GM12864 (cell line): Measurements from ENCODE around the gene BRD9.

Experiments used
- DNase-seq: peaks from one replicate; pipeline ENCODE4 v3.0.0-alpha.2; 2011; ENCODE audit warnings: low read depth
- H3K4me3 ChIP-seq: 2 replicates; pipeline ENCODE4 v1.5.1; 2011; ENCODE audit warnings: mild to moderate bottlenecking, low read depth, low read length, control low read depth
- CTCF ChIP-seq: IDR thresholded peaks from 2 replicates; pipeline ENCODE4 v1.5.1; 2011; ENCODE audit warnings: low read depth, mild to moderate bottlenecking, moderate library complexity, low read length, control low read depth, inconsistent platforms; ENCODE audit errors: missing control alignments

Gene BRD9

DNA sequence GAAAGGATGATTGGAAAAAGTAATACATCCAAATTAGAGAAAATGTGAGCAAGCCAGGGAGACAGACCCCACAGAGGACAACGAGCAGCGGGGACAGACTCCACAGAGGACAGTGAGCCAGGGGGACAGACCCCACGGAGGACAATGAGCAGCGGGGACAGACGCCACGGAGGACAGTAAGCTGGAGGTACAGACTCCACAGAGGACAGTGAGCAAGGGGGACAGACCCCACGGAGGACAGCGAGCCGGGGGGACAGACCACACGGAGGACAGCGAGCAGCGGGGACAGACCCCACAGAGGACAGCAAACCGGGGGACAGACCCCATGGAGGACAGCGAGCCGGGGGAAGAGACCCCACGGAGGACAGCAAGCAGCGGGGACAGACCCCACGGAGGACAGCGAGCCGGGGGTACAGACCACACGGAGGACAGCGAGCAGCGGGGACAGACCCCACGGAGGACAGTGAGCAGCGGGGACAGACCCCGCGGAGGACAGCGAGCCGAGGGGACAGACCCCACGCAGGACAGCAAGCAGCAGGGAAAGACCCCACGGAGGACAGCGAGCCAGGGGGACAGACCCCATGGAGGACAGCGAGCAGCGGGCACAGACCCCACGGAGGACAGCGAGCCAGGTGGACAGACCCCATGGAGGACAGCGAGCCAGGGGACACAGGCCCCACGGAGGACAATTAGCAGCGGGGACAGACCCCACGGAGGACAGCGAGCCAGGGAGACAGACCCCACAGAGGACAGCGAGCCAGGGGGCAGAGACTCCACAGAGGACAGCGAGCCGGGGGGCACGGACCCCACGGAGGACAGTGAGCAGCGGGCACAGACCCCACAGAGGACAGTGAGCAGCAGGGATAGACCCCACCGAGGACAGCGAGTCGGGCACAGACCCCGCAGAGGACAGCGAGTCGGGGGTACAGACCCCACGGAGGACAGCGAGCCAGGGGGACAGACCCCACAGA lies 39.9 kb downstream of the BRD9 start:
- TF ChIP-seq CTCF, result no peak
- no peak for DNase-seq
- H3K4me3 ChIP-seq, result no peak overlapping the region

DNA sequence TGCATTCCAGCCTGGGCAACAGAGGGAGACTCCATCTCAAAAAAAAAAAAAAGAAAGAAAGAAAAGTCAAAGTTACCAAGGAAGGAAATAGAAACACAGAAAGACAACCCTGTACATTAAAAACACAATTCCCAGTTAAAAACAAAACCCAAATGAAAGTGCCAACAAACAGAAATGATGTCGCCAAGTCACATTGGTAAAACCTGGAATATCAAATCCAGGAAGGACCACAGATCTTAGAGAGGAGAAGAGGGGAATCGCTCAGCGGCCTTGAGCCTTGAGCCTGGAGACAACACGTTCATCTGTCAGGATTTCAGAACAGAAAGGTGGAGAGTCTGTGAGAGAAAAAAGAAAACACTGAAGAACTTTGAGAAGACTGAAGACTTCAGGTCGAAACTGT lies 40.6 kb downstream of the BRD9 start:
- no peak overlapping the region for H3K4me3 ChIP-seq
- no peak for DNase-seq
- no peak for TF ChIP-seq CTCF

GRCh38 chr5:851553-851952 lies 41.0 kb downstream of the BRD9 start:
- DNase-seq, result no peak
- no peak for TF ChIP-seq CTCF
- H3K4me3 ChIP-seq, result no peak overlapping the region

DNA sequence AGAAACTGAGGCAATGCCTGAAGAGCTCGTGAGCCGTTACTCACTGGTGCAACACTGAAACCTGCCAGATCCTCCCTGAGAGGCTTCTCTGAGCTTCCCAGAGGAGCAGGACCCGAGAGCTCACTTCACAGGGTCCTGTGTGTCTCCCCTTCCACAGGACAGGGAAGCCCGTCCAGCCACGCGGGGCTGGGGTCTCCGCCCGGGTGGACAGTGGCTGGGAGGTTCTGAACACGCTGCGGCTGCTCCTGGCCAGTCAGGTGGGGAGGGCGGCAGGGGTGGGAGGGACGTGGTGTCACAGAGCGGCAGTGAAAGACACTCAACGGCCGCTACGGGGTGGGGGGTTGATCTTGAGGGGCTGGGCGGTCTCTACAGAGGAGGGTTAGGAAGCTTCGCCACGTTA lies 41.5 kb downstream of the BRD9 start:
- H3K4me3 ChIP-seq, result no peak overlapping the region
- DNase-seq, result no peak
- no peak for TF ChIP-seq CTCF

GRCh38 chr5:850511-851006 lies 42.0 kb downstream of the BRD9 start, which contains the start of gene ZDHHC11:
Gene ZDHHC11, minus strand, starts transcription at chr5:850986. Its CDS starts 384 bp downstream, at chr5:850602.
- no peak for TF ChIP-seq CTCF
- no peak for DNase-seq
- no peak within 1 kb of the TSS for H3K4me3 ChIP-seq

GRCh38 chr5:849651-850301 lies 42.8 kb downstream of the BRD9 start:
- TF ChIP-seq CTCF, result no peak
- H3K4me3 ChIP-seq, result no peak overlapping the region
- no peak for DNase-seq
